ENCODE data around the gene C10orf90.

C10orf90 gene, protein sequence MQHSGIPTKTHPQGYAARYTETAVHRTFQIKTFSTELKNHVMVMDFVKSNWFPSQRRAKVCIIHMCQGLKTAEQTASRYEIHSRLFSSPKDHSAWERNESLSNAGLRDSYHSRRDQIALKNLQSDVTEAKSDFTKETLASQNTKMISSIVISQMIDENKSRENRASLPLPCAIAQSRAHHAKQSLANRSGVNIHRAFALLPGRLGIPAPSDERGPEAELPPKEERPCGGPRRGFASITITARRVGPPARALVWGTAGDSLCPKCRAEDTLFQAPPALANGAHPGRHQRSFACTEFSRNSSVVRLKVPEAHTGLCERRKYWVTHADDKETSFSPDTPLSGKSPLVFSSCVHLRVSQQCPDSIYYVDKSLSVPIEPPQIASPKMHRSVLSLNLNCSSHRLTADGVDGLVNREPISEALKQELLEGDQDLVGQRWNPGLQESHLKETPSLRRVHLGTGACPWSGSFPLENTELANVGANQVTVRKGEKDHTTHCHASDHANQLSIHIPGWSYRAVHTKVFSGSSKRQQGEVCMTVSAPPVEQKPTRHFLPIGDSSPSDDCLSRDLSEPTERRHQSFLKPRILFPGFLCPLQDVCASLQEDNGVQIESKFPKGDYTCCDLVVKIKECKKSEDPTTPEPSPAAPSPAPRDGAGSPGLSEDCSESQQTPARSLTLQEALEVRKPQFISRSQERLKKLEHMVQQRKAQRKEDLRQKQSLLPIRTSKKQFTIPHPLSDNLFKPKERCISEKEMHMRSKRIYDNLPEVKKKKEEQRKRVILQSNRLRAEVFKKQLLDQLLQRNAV

DNA sequence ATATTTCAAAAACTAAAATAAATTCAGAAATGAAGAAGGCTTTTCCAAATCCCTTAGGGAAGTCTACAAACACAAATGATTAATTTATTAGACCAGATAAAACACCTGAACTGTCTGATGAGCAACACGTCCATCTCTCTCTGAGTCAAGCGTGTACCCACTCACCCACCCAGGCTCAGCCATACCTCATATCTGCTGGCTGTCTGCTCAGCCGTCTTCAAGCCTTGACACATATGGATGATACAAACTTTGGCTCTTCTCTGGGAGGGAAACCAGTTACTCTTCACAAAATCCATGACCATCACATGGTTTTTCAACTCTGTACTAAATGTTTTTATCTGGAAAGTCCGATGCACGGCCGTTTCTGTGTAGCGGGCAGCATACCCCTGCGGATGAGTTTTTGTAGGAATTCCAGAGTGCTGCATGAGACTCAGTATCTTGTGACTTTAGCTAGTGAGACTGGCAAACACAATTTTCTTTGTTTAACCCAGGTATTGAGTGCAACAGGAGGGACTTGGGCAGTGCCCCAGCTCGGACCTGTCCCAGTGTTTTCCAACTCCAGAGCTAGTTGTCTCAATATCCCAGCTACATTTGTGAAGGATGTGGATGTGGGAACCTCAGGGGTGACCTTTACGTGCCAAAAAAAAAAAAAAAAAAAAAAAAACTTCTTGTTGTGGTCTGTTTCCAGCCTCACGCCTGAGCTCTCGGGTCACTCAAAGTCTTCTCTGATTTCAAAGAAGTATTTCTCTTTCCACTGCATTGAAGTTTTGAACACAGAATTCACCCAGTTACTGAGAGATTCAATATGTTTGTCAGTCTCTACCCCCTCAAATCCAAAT lies at the start of gene C10orf90:
Gene C10orf90 (minus strand): TSS at position 638 of the 839 bp plus-strand sequence. CDS start 213 bp downstream, at position 425.
- no peak for DNase-seq (ENCODE audit: insufficient read length, low spot score)
- no peak for FAIRE-seq

DNA sequence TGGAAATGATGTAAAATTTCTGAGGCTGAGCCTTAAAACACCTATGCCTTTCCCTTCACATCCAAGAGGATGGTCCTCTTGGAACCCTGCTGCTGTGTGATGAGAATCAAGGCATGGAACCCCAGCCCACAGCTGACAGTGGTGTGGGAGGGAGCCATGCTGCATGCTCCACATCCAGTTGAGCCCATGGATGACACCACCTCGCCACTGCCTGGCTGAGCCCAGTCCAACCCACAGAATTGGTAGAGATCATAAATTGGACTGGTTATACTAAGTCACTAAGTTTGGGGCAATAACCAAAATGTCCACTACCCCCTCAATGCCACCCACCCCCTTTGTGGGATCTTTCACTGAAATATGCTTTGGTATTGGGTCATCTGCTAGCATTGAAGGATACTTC lies 45.9 kb upstream of the C10orf90 start:
- DNase-seq (ENCODE audit: insufficient read length, low spot score) (no peak), FAIRE-seq (no peak)

DNA sequence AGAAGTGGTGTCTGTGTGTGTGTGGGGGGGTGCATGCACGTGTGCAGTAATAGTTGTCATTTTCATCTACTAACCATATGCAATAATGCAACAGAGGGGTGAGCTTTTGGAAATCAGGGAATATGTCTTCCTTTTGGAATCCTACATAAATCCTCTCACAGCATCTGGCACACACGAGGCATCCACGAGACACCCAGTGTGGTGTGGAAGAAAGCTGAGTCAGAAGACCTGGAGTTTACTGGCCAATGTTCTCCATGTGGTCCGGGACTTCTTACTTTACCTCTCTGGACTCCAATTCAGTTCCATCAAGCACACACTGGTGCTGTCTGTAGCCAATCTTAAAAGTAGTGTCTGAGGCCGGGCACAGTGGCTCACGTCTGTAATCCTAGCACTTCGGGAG lies 43.1 kb upstream of the C10orf90 start:
- no peak for DNase-seq (ENCODE audit: insufficient read length, low spot score)
- FAIRE-seq: no peak

DNA sequence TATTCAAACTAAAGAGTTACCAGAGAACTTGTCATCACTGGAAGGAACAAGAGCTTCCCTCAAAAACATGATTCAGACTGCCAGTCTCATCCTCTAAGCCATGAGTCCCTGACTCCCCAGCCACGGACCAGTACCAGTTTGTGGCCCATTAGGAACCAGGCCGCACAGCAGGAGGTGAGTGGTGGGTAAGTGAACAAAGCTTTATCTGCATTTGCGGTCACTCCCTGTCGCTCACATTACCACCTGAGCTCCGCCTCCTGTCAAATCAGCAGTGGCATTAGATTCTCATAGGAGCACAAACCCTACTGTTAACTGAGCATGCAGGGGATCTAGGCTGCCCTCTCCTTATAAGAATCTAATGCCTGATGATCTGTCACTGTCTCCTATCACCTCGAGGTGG lies 42.2 kb upstream of the C10orf90 start:
- FAIRE-seq (no peak), DNase-seq (ENCODE audit: insufficient read length, low spot score) (no peak)

DNA sequence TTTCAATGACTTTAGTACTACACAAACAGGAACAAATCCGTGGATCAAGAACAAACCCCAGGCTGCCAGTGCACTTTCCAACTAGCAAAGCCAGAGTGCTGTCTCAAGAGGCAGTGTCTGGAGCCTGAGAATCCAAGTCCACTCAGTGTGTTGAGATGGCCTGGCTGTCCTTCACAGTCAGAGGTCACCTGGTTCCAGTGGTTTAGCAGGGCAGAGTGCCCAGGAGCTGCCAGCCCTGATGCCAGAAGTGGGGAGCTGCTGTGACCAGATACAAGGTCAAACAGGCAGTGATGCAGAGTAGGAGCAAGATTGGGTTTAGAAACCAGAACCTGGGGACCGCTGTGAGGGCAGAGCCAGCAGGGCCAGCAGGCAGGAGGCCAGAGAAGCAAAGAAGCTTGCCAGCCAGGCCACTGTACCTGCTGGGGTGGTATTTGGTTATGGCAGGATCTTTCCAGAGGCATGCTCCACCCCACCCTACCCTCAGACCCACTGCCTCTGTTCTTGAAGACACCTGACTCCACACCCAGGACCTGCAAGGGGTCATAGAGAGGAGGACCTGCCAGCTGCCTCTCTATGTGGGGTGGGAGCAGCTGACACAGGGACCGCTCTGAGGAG lies 35.6 kb upstream of the C10orf90 start:
- no peak for FAIRE-seq
- no peak for DNase-seq (ENCODE audit: insufficient read length, low spot score)

DNA sequence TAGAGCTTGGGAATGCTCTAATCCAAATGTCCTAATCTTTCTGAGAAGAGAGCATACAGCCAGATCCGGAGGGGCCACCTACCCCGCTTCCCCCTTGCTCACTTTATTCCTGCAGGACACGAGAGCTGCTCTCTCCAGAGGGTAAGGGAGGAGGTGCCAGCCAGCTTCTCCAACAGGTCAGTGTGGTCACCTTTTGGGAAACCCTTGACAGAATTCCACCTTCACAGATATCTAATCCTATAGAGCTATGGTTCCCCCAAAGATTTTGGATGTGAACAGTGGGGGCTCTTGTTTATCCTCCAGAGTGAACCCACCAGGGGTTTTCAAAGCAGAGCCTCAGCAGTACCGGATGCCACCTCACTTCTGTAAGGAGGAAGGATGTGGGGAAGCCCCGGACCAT lies 34.6 kb upstream of the C10orf90 start:
- FAIRE-seq (no peak), DNase-seq (ENCODE audit: insufficient read length, low spot score) (no peak)

DNA sequence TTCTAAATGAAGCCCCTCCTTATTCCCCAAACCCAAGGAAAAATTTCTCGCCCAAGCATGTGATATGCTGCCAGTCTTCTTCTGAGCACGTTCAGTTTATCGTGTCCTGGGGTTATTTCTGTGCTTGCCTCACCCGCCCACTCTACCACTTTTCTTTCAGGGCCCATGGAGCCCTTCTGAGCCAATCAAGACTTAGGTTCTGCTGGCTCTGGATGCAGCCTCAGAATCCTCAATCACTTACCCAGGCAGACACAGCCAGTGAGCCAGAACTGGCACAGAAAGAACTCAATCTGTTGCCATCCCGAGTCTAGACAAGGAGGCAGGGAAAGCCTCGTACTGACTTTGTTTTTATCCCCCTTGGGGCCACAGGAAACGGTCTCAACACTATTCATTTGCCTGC lies 34.2 kb upstream of the C10orf90 start:
- FAIRE-seq (no peak), DNase-seq (ENCODE audit: insufficient read length, low spot score) (no peak)

DNA sequence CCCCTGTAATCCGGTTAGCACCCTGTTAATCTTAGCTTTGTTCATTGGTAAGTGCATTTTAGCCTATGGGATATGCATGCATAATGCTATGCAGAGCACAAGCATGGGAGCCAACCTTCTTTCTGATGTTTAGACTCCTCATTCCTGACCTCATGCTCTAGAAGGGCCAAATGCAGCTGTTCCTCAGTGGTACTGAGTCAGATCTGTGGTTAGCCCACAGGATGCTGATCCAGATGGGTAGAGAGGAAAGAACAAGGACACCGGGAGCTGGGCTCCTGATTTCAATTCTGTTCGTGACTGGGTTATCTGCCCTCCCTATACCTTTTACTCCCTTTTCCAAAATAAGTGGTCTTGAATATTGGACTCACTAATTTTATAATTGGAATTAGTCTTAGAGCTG lies 31.7 kb upstream of the C10orf90 start:
- FAIRE-seq (no peak), DNase-seq (ENCODE audit: insufficient read length, low spot score) (no peak)

DNA sequence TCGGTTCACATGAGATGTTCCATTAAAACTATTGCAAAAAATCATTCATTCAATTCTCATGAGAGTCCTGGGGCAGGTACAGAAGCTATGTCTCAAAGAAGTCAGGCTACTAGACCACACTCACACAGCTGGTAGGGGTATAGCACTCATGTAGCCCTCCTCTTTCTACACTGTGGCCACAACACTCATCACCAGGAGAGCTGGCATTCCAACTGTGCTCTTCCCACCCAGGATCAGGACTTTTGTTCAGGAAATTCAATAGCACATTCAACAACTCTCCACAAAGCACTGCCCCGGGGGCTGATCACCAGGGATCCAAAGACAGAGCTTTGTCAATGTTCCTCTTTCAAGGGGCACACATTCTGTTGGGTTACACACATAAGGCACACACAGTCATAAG lies 31.0 kb upstream of the C10orf90 start:
- FAIRE-seq (no peak), DNase-seq (ENCODE audit: insufficient read length, low spot score) (no peak)

DNA sequence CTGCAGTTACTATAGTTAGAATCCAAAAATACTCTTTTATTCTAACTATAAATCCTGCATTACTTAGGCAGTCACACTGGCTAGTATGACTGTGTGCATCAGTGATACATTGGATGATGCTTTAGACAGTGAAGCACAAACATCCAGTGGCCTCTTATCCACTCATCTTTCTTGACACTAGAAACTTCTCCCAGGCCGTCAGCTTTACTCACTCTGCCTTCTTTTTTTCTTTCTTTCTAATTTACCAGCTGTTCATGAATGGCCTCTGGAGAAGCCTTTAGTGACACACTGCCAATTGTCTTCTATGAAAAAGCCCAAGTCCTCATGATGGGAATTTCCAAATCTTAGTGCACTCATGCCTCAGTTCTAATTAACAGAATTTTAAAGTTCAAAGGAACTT lies 26.2 kb upstream of the C10orf90 start:
- DNase-seq (ENCODE audit: insufficient read length, low spot score): no peak
- FAIRE-seq: no peak

DNA sequence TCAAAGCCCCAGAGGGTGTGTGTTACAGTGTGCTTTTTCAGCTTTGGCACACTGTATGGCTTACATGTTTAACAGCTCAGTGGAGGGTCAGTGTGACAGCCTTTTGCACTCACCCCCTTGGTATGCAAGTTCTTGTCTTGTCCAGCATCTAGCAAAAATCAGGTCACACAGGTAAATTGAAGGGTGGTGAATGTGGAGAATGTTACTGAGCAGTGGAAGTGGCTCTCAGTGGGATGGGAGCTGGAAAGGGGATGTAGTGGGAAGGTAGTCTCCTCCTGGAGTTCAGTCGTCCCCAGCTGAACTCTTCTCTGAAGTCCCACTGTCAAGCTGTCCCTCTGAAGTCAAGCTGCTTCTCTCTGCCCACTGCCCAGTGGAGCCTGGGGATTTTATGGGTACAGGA lies 21.0 kb upstream of the C10orf90 start:
- no peak for FAIRE-seq

DNA sequence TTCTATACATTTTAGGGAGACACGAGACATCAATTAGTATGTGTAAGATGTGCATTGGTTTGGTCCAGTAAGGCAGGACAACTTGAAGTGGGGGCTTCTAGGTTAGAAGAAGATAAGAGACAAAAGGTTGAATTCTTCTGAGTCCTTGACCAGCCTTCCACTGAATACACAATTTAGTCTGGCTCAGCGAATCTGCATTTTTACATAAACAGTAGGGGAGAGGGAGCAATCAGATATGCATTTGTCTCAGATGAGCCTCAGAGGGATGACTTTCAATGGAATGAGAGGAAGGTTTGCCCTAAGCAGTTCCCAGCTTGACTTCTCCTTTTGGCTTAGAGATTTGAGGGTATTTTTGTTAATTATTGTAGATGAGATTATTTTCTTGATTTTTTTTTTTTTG lies 20.0 kb upstream of the C10orf90 start:
- DNase-seq (ENCODE audit: insufficient read length, low spot score): no peak
- no peak for FAIRE-seq

More for the DNA sequence above, 21.0 kb upstream of the C10orf90 start:
- no peak for DNase-seq (ENCODE audit: insufficient read length, low spot score)

DNA sequence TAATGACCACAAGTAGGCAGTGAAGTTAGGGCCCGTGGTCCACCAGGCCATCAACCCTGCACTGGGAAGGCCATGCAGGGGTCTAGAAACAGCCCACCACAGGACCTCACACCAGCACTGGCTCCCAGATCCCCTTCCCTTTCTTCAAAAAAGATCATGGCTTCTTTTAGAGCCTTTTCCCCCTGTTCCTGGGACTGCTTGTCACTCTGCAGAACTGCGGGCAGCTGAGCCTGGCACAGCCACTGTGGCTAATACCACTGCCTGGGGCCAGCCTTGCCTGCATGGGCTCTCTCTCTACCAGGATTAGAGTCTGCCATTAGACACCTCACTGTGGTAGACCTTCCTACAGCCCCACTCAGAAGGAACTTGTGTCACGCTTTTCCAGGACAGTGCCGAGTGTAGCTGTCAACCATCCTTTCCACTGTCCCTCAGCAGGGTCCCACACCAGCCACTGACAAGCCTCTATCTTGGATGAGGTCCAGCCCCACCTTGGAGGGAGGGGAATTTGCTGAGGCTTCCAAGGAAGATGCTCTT lies 19.0 kb upstream of the C10orf90 start:
- FAIRE-seq (no peak), DNase-seq (ENCODE audit: insufficient read length, low spot score) (no peak)

DNA sequence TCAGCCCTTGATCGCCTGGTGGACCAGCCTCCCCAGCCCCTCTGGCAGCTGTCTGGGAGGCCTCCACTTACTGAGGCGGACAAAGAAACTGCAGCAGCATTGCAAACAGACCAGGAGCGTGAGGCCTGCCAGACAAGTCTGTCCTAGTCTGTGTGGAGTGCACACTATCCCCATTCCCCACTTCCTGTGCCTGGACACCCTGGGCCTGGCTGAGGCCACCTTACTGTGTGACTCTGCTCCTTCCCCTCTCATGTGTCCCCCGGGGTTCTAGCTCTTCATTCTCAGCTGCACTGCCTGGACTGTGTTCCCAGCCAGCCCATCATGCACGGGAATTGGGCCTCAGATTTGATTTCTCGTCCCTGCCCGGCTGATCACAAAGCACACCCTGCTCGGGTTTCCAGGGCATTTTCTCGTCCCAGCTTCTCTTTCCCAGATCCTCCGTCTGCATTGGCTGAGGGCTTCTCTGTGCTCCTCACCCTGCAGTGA lies 16.7 kb upstream of the C10orf90 start:
- FAIRE-seq: no peak
- DNase-seq (ENCODE audit: insufficient read length, low spot score): no peak

DNA sequence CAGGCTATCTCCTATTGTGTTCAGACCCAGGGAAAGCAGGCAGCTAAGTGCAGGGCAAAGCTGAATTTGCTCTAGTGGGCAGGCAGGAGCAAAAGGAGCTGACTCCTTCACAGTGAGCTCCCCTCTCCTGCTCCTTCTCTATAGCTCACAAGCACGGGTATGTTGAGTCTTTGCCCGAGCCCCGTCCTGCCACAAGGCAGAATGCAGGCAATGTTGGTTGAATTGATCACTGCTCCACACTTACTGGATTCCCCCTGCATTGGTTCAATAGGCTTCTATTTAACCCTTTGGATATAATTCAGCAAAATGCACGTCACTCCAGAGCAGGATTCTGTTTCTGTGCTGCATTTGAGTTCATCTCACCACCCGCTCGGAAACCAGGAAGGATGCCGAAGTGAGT lies 16.2 kb upstream of the C10orf90 start:
- FAIRE-seq: no peak
- no peak for DNase-seq (ENCODE audit: insufficient read length, low spot score)

DNA sequence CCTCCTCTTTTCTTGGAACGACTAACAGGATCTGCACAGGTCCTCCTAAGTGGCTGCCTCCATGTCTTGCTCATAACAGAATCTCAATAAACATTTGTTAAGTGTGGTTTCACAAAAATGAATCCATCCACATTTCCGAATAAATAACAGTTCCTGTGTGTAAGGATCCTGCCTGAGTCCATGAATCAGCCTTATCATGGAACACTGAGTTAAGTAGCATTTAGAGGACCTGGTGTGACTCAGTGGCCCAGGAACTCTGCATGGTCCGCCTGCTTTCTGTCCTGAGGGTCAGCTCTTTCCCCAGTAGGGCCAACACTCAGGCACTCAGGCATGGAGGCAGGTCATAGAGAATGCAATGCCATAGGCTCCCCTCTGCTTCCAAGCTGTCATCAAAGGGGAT lies 15.8 kb upstream of the C10orf90 start:
- no peak for FAIRE-seq

DNA sequence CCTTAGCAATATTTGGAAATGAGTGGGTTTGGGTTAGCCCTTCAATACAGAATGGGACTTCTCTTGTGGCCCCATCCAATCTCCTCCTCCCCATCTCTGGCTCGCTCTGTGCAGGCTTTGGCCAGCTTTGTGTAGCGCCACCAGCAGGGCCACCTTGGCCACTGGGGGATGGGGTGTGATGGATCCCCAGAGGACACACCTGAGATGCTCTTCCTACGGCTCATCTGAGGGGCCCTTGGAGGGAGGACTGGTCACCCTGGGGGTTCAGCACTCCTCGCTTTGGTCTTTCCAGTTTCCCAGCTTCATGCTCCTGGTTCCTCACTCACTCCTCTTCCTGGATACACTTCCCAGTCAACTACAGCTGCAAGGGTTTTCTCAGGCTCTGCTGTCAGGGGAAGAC lies 15.3 kb upstream of the C10orf90 start:
- no peak for DNase-seq (ENCODE audit: insufficient read length, low spot score)
- FAIRE-seq: no peak

More for the DNA sequence above, 15.8 kb upstream of the C10orf90 start:
- DNase-seq (ENCODE audit: insufficient read length, low spot score): no peak

DNA sequence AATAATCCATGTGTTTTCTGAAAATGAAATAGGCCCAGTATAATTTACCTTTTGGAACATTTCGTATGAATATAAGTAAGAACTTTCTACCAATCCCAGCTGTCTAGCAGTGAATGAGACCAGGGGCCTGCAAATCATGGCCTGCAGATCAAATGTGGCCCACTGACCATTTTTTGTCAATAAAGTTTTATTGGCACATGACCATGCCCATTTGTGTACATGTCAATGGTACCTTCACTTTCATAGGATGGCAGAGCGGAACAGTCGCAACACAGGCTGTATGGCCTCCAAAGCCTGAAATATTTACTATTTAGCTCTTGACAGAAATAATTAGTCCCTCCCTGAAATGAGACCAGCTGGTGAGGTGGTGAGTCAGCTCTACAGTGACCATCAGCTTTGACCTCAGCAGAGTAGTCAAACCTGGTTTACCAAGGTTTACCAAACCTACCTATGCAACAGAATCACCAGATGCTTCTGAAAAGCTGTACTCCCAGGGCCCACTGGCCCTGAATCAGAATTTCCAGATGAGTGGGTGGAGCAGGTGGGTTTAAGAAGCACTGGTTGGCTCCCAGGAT lies 13.8 kb upstream of the C10orf90 start:
- FAIRE-seq (no peak), DNase-seq (ENCODE audit: insufficient read length, low spot score) (no peak)

DNA sequence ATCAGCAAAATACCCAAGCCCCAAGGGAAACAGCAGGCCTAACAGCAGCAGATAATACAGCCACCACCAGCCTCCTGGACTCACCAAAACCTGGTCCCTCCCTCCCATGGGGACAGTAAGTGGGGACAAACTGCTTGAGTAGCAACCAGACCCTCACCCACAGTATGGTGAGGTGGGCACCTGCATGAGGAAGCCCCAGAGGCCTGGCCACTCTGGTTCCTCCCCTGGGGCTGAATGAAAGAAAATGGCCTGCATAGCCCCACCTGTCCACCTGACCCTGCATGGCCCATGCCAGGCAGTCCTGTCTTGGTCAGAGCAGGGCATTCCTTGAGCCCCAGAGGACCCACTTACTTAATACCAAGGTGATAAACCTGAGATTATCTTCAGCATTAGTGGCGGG lies 13.0 kb upstream of the C10orf90 start:
- DNase-seq (ENCODE audit: insufficient read length, low spot score) (no peak), FAIRE-seq (no peak)
